GM21619 (cell line): Measurements from ENCODE around the gene LIN52.

Experiments
- ATAC-seq: cut with Tn5 transposase; IDR thresholded peaks from one replicate; pipeline ENCODE4 v1.9.1; 2021; ENCODE audit not compliant: unreplicated experiment

LIN52 gene, protein sequence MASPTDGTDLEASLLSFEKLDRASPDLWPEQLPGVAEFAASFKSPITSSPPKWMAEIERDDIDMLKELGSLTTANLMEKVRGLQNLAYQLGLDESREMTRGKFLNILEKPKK

DNA sequence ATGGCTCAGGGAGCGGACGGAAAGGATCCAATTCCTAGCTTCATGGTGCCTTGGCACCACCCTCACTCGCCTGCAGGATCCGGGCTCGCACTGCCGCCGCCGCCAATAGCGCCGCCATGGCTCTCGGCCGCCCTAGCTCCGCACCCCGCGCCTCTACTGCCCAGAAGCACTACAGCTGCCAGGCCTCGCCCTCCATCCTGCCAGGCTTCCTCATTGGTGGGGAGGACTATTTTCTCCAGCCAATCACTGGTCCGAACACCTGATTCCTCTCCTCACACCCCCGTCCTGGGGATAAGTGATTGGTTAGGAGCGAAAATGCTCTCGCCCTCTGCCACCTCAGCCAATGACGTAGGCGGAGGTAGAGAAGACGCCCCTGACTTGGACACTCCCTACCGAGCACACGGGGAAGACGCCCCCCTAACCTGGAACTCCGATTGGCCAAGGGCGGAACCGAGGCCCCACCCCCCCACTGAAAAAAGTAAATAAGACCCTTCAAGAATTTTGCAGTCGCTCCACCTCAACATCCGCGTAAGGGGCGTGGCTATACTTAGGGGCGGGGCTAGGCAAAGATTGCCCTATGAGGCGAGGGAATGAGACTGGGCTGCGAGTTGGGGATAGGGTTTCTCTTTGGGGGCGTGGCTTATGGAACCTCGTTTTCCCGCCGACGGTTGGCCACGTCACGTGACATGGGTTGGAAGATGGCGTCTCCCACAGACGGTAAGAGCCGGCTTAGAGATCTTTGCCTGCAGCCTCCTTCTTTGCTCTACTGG, at the start of gene LIN52, which contains the start of gene ALDH6A1:
Gene LIN52 (plus strand): TSS at position 680 of the 770 bp plus-strand sequence. CDS start 19 bp downstream, at position 699.
Gene ALDH6A1 (minus strand): TSS at position 177 of the 770 bp plus-strand sequence. CDS start 59 bp downstream, at position 118.
- peak; percentile 92 for ATAC-seq

DNA sequence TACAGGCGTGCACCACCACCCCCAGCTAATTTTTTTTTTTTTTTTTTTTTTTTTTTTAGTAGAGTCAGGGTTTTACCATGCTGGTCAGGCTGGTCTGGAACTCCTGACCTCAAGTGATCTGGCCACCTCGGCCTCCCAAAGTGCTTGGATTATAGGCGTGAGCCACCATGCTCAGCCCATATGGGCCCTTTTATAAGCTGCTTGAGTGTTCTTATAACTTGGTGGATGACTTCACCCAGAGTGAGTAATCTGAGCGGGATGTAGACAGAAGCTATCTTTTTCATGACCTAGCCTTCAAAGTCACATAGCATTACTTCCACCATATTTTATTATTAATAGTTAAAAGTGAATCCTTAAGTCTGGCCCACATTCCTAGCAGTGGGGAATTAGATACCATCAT, 49.2 kb upstream of the LIN52 start:
- no peak for ATAC-seq

- ATAC-seq: no peak
Observed at GRCh38 chr14:74038020-74038859, 46.5 kb upstream of the LIN52 start.

DNA sequence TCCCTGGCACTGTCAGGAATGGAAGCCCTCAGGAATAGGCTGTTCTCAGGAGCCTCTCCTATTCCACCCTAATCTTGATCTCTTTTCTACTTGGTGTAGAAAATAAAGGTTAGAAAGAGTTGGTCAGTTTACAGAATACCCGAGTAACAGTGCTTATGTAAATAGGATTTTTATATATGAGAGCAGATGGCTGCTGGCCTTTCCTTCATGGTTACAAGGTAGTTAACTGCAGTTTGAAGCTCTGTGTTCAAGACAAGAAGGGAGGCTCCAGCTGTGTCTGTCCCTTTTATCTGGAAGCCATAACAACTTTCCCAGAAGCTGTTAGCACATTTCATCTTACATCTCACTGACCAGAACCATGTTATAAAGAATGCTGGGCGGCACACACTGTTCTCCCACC, 42.5 kb upstream of the LIN52 start:
- ATAC-seq: no peak

DNA sequence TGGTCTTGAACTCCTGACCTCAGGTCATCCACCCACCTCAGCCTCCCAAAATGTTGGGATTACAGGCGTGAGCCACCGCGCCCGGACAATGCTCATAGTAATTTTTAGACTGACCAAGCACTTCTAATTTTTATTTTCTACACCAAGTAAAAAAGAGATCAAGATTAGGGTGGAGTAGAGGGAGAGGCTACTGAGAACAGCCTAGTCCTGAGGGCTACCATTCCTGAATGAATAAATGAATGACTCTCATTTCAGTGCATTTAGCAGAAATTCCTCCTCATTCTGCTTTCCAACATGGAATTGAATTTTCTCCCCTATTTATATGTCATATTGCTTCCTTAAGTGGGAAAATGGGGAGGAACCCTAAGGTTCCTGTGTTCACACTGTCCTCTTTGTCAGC, 39.2 kb upstream of the LIN52 start:
- no peak for ATAC-seq

DNA sequence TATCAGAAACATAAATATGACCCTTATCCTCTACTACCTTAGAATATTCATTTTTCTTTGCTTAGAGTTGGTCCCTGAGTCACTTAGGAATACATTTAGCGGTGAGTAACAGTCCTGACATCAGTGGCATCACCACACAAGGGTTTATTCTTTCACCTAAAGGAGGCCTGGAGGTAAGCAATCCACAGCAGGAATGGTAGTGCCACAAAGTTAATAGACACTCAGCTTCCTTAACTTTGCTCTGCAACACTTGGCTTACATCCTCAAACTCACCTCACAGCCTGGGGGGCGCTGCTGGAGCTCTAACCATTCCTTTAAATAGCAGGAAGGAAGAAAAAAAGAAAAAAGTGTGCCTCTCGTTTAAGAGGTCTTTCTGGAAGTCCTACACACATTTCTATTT, 36.5 kb upstream of the LIN52 start:
- no peak for ATAC-seq

GRCh38 chr14:74049876-74050495, 34.8 kb upstream of the LIN52 start:
- no peak for ATAC-seq

DNA sequence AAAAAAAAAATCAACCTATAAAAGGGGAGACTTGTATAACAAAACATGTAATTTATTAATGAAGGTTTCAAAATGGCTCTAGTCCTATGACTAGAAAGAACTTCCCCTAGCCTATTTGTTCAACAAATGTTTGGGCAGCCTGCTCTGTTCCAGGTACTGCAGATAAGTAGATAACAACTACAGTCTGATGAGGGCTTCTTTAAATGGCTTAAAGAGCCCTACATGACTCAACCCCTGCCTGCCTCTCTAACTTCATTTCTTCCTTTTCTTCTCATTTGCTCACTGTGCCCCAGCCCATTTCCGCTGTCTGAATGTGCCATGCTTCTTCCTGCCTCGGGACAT, 22.0 kb upstream of the LIN52 start:
- no peak for ATAC-seq

DNA sequence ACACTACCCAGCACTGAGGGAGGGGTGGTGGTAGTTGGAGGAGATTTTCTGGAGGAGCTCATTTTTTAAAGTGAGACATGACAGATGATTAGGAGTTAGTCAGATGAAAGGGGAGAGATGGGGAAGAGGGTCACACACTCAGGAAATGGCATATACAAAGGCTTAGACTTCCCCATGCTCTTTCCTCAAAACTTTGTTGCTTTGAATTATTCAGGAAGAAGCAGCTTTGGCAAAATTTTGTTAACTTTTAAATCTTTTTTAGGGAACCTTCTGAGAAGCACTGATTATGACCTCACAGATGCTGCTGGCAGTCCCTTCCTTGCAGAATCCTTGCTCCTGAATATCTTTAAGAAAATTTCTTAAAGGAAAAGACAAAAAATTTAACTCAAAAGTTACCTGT, 20.3 kb upstream of the LIN52 start:
- no peak for ATAC-seq

DNA sequence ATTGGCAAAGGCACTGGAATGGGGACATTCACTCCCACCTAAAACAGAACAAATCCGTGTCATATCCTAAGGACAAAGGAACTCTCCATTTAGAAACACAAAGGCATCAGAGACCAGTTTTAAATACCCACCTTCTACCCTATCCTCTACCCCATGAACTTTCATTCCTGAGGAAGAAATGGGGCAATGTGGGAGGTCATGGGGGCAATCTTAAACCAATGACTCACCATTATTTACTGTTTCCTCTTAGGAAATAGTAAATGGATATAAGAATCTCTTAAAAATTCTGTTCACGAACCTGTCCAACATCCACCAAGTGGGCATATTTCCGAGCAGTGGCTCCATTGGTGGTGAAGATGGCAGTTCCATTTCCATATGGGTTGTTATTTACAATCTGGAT, 19.9 kb upstream of the LIN52 start:
- no peak for ATAC-seq

- ATAC-seq: no peak
Observed at GRCh38 chr14:74065746-74066575, 18.8 kb upstream of the LIN52 start.

- no peak for ATAC-seq
Observed at GRCh38 chr14:74077401-74077800, 7.4 kb upstream of the LIN52 start.

DNA sequence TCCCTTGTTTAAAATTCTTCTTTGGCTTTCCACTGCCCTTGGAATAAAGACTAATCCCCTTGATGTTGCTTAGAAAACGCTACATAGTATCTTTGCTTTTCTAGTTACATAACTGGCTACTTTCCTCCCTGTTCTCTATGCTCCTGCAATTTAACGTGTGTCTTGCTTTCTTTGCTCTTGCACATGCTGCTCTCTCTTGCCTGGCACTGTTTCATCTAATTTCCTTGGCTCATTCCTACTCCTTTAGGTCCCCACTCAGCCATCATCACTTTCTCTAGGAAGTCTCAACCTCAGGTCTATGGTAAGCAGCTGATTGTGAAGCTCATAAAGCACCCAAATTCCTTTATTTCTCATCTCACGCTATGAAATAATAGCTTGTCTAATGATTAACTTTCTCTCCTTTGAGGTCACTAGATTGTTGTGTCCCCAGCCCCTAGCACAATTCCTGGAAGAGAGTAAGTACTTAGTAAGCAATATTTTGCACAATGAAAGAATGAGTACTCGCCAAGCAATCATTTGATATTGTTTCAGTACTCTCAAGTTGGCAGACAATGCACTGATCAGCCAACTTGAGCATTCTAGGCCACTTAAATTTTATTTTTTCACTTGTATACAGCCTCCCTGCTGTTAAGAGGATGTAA, 3.8 kb upstream of the LIN52 start:
- no peak for ATAC-seq

DNA sequence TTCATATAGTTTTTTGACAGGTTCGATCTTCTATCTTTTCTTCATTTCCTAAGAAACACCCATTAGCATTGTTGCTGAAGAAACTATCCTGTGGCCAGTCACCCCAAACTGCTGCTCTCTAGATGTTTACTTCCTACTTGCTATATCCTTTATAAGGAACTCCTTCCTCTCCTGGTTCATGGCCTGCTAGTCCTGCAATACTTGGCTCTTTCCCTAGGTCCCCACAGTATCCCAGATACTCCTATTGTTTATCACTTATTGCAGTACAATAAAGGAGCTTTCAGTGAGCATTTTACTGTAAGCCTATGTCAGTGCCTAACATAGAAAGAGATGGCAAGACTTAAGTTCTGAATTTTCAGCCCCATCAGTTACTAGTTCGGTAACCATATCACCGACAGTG, 3.3 kb upstream of the LIN52 start:
- ATAC-seq: no peak

DNA sequence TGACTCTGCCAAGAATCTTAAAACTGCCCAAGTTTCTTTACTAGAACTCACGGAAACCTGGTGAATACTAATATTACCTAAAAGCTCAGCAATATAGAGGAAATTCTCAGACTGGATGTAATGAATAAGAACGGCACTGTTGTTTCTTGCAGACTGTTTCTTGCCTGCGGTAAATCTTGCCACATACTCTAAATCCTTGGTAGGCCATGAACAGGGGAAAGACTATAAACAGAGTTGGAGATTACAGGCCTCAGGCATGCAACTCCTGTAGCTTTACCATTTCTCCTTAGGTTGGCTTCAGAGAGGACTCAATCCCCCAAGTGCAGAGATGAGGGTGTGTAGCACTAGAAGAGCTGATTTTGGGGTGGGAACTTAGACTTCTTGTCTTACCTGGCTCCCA, 1.6 kb upstream of the LIN52 start:
- ATAC-seq: no peak

DNA sequence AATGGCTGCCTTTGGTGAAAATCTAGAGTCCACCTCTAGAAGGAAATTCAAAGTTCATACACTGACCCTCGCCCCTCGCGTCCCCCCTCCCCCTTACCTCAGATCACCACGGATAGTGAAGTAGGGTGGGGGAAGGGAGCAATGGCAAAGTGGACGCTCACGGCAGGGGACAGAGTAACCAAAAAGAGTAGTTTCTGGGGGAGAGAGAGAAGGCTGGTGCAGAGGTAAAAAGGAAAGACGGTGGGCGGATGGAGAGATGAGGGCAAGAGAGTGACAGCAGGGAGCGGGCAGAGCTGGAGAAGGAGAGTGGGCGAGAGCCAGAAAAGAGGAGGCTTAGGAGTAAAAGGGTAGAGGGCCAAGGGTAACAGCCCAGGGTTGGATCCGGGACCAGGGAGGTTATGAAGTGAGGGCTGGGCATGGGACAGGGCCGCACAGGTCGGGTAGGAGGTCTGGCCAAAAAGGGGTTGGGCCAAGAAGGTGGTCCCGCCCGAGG, 926 bp upstream of the LIN52 start:
- ATAC-seq: peak; percentile 15

- peak; percentile 3 for ATAC-seq
Observed at GRCh38 chr14:74085047-74085637, 386 bp downstream of the LIN52 start.

- no peak for ATAC-seq
Observed at GRCh38 chr14:74085828-74086227, 1.1 kb downstream of the LIN52 start.

- ATAC-seq: no peak
Observed at GRCh38 chr14:74089251-74090020, 4.7 kb downstream of the LIN52 start.
